Stimulated activated CD4-positive, alpha-beta T cell treated with anti-CD3 and anti-CD28 coated beads, TNF-alpha, amount 100 ng/mL, for 24 hours (primary cell): ENCODE results near the gene NLE1.
A peak's percentile ranks its signal among the peaks of the same experiment; 100 is the strongest.
"Not testable (repeated sequence)": the region's sequence is repeated elsewhere in the genome, so short reads cannot be mapped to it uniquely, and the experiment has no call there.

Experiments
- DNase-seq, 3 experiments: peaks; one replicate each; pipeline ENCODE4 v3.0.0-alpha.2; 2020; ENCODE audit warnings: low read depth in 3 of 3

The NLE1 gene

DNA sequence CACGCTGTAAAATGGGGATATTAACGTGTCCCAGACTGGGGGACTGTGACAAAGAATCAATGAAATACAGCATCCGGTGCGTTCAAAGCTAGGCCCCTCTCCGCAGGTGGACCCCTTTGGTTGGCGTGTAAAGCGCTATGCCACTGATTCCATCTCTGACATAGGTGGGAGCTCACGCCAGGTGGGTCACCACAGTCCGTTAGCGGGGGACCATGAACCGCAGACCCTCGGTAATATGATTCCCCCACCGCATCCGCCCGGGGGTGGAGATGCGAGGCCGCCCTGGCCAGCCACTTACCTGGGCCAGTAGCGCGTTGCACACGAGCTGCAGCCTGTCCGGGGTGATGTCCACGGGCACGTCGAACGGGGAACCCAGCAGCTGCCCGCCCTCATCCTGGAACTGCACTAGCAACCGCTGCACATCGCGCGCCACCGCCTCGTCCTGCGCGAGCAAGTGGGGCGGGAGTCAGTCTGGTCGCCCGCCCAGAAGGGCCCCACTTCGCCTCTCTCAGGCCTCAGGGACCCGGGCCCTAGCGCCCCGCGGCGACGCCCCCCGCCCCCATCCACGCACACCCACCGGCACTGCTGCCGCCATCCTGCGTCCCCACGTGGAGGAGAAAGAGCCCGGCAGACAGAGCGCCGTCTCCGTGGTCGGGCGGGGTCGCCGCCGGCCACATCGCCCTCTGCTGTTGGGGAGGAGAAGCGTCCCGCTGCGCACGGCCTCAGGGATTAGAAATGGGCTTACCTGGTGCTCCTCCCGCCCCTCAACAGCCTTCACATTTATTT, at the start of gene NLE1:
NLE1 (minus strand) TSS at position 623 of the 786 bp plus-strand sequence; CDS start at position 595, 28 bp downstream.
- peak; percentile 79 to 87 (median 80) for DNase-seq

DNA sequence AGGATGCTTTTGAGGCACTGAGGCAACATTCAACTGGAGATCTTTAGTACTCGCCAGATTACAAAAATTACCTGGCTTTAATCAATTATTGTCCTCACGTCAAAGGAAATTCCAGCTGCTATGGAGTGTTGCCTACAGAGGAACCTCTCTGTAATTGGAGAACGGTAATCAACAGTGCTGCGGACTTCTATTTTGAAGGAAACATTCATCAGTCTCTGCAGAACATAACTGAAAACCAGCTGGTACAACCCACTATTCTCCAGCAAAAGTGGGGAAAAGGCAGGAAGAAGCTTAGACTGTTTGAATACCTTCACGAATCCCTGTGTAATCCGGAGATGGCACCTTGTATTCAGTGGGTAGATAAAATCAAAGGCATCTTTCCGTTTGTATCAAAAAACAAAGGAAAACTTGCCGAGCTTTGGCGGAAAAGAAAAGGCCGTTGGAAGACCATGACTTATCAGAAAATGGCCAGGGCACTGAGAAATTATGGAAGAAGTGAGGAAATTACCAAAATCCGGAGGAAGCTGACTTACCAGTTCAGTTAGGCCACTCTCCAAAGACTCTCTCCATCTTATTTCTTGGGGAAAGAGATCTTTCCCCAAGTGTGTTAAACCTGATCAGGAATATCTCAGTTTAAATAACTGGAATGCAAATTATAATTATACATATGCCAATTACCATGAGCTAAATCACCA, 49.0 kb upstream of the NLE1 start:
- no peak for DNase-seq

GRCh38 chr17:35189291-35189690, 47.2 kb upstream of the NLE1 start:
- DNase-seq = no peak

DNA sequence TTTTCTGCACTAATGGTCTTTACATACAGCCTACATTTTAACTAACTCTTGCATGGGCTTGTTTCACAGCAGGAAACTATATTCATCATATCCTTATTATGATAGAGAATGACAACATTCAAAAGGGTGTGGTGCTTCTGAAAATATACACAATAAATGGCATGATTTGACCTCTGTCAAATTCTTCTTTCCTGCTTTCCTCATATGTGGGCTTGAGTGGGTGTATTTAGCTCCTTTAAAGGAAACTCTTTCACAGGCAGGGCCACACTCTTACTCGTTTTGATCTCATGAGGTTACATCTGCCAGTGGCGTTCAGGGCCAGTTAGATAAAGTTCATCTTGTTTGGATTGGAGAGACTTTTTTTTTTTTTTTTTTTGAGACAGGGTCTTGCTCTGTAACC, 46.0 kb upstream of the NLE1 start:
- no peak for DNase-seq

GRCh38 chr17:35187481-35187880, 45.4 kb upstream of the NLE1 start:
- no peak for DNase-seq

- no peak for DNase-seq
Measured at GRCh38 chr17:35185849-35186248, 43.7 kb upstream of the NLE1 start.

GRCh38 chr17:35184274-35184673, 42.2 kb upstream of the NLE1 start:
- DNase-seq = no peak

DNA sequence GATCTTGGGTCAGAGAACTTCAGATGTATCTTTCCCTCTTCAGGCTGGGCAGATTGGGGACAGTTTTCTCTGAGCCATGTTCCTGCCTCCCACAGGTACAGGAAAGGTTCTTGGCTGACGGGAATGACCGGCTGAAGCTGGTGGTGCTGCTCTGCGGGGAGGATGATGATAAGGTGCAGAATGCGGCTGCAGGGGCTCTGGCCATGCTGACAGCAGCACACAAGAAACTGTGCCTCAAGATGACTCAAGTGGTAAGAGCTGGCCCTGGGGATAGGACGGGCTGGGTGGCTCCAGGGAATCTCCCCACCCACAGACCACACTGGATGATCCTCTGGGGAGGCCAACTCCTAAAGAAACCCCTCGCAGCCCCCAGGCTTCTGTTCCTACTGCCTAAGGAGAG, 41.2 kb upstream of the NLE1 start:
- no peak for DNase-seq

- DNase-seq = not testable (repeated sequence)
Measured at GRCh38 chr17:35179379-35179778, 37.3 kb upstream of the NLE1 start.

GRCh38 chr17:35176897-35177296, 34.8 kb upstream of the NLE1 start:
- no peak for DNase-seq

DNA sequence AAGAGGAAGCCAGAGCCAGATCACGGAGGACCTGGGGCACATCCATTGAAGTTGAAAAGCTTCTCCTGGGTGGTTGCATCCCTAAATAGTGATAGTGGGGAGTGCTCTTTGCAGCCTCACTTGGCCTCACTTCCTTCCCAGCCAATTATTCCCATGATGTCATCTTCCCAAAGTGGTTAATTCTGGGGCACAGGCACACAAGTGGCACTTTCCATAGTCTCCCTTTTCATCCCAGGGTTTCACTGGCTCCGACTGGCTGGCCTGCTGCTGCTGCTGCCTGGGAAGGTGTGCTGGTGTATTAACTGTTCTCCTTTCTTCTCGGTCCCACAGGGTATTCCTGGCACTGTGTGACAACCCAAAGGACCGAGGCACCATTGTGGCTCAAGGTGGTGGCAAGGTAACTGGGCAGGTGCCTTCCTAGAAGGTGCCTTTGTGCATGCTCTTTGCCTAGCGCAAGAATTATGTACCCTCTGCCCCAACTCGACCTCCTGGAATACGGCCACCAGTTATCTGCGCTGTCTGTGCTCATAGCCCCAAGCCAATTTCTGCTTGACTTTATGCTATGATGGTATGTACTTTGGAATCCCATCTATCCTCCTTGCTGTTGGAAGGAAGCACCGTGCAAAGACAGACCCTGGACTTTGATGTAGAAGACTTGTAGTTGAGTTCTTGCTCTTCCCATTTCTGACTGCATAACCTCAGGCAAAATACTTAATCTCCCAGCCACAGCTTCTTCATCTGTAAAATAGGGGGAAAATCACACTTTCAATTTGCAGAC, 33.7 kb upstream of the NLE1 start:
- DNase-seq = no peak

- DNase-seq = no peak
Measured at GRCh38 chr17:35174835-35175334, 32.8 kb upstream of the NLE1 start.

GRCh38 chr17:35172321-35172720, 30.2 kb upstream of the NLE1 start:
- not testable (repeated sequence) for DNase-seq

GRCh38 chr17:35171834-35172233, 29.7 kb upstream of the NLE1 start:
- no peak for DNase-seq

DNA sequence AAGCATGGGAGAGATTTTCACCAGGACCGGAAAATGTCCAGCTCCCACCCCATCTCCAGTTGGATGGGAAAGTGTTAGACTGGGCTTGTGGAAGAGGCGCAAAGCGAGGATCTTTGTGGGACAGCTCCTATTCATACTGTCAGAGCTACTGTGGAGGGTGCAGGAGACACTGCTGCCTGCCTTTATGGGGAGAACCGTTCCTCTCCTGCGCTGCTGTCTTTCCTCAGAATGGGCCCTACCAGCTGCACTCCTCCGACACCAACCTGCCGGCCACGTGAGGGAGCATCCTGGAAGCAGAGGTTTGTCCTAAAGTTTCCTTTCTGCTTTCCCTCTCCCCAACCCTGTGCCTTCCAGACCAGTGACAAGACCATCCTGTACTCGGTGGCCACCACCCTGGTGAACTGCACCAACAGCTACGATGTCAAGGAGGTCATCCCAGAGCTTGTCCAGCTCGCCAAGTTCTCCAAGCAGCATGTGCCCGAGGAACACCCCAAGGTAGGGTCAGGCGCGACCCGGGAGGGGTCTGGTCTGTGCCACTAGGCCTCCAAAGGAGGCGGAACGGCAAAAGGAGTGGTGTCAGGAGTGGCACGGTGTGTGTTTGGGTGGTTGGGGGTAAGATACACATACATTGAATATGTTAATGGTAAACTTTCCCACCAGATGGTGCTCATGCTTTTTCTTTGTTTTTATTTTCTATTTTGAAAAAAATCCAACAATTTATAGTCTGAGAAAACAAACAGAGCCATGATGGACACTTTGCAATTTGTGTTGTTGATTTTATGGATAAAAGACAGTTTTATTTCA, 29.1 kb upstream of the NLE1 start:
- no peak for DNase-seq

- DNase-seq = no peak
Measured at GRCh38 chr17:35169835-35170363, 27.8 kb upstream of the NLE1 start.

DNA sequence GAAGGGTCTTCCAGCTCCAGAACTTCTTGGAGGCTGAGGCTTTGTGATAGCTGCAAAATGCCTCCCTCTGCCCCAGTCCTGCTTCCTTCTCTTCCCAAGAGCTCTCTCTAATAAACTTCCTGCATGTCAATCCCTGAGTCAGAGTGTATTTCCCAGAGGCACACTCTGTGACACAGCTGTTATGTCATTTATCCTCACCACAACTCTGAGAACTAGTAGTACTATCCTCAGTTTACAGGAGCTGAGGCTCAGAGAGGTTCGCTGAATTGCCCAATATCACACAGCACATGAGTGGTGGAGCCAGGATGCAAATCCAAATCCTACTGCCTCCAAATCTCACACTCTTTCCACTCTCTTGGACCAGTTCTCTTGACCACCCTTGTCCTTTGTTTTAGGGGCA, 25.6 kb upstream of the NLE1 start:
- no peak for DNase-seq

- DNase-seq = no peak
Measured at GRCh38 chr17:35167046-35167445, 24.9 kb upstream of the NLE1 start.

DNA sequence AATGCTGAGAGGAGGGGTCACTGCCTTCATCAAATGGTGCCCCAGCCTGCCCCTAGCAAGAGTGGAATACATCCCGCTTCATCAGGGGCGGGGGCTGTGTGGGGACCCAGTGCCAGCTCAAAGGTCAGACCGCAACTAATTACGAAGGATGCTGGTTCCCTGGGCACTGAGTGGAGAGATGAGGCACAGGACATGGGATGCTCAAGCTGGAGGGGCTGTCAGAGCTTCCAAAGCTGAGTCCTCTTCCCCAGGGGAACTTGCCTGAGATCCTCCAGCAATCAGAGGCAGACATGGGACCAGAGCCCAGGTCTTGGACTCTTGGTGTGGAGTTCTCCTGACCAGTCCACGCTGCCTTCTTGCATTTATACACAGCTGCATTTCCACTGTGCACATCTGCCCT, 24.4 kb upstream of the NLE1 start:
- DNase-seq = no peak

GRCh38 chr17:35164716-35165115, 22.6 kb upstream of the NLE1 start:
- DNase-seq = no peak

GRCh38 chr17:35163886-35164285, 21.8 kb upstream of the NLE1 start:
- no peak for DNase-seq
